ENCODE results near the gene UBE2G2.

Gene UBE2G2

GRCh38 chr21:44765231-44766013 is 36.2 kb downstream of the UBE2G2 start:
- DNase-seq (ENCODE audit: low read depth in 3 of 3, low spot score in 1 of 3), result no peak

- DNase-seq (ENCODE audit: low read depth in 3 of 3, low spot score in 1 of 3), result no peak
Observed at GRCh38 chr21:44764319-44765230, 37.0 kb downstream of the UBE2G2 start.

- DNase-seq (ENCODE audit: low read depth in 3 of 3, low spot score in 1 of 3), result no peak
Observed at GRCh38 chr21:44763451-44764318, 37.9 kb downstream of the UBE2G2 start.

- no peak for DNase-seq (ENCODE audit: low read depth in 3 of 3, low spot score in 1 of 3)
Observed at GRCh38 chr21:44763050-44763378, 38.6 kb downstream of the UBE2G2 start.

GRCh38 chr21:44762221-44763049 is 39.2 kb downstream of the UBE2G2 start:
- DNase-seq (ENCODE audit: low read depth in 3 of 3, low spot score in 1 of 3), result no peak

GRCh38 chr21:44761747-44762208 is 39.8 kb downstream of the UBE2G2 start:
- DNase-seq (ENCODE audit: low read depth in 3 of 3, low spot score in 1 of 3), result no peak

GRCh38 chr21:44761011-44761729 is 40.5 kb downstream of the UBE2G2 start:
- DNase-seq (ENCODE audit: low read depth in 3 of 3, low spot score in 1 of 3), result no peak

- DNase-seq (ENCODE audit: low read depth in 3 of 3, low spot score in 1 of 3), result no peak
Observed at GRCh38 chr21:44760376-44760775, 41.2 kb downstream of the UBE2G2 start.

- no peak for DNase-seq (ENCODE audit: low read depth in 3 of 3, low spot score in 1 of 3)
Observed at GRCh38 chr21:44759628-44760285, 41.9 kb downstream of the UBE2G2 start.

- no peak for DNase-seq (ENCODE audit: low read depth in 3 of 3, low spot score in 1 of 3)
Observed at GRCh38 chr21:44758781-44759627, 42.6 kb downstream of the UBE2G2 start.

GRCh38 chr21:44758141-44758561 is 43.5 kb downstream of the UBE2G2 start:
- no peak for DNase-seq (ENCODE audit: low read depth in 3 of 3, low spot score in 1 of 3)

- no peak for DNase-seq (ENCODE audit: low read depth in 3 of 3, low spot score in 1 of 3)
Observed at GRCh38 chr21:44757731-44758130, 43.9 kb downstream of the UBE2G2 start.

- no peak for DNase-seq (ENCODE audit: low read depth in 3 of 3, low spot score in 1 of 3)
Observed at GRCh38 chr21:44756423-44757185, 45.0 kb downstream of the UBE2G2 start.

- DNase-seq (ENCODE audit: low read depth in 3 of 3, low spot score in 1 of 3), result no peak
Observed at GRCh38 chr21:44755227-44755626, 46.4 kb downstream of the UBE2G2 start.

GRCh38 chr21:44753357-44753756 is 48.3 kb downstream of the UBE2G2 start:
- DNase-seq (ENCODE audit: low read depth in 3 of 3, low spot score in 1 of 3), result no peak

GRCh38 chr21:44752671-44753235 is 48.9 kb downstream of the UBE2G2 start:
- DNase-seq (ENCODE audit: low read depth in 3 of 3, low spot score in 1 of 3), result no peak

Data from stimulated activated CD4-positive, alpha-beta T cell treated with anti-CD3 and anti-CD28 coated beads, TNF-alpha, amount 100 ng/mL, for 1 hour (primary cell).